Pons (tissue), 1 donor: ENCODE results near the gene MEMO1.
"Not testable (repeated sequence)": the region's sequence is repeated elsewhere in the genome, so short reads cannot be mapped to it uniquely, and the experiment has no call there.

Experiments
- DNase-seq: peaks from one replicate; pipeline ENCODE4 v3.0.0-alpha.2; 2016; ENCODE audit warnings: low spot score

Gene MEMO1

GRCh38 chr2:32010670-32011484, at the start of gene MEMO1:
Gene MEMO1 (minus strand): TSS chr2:32011008. CDS start chr2:32010247, 761 bp downstream.
- DNase-seq, result peak; percentile 91

- DNase-seq, result no peak
Observed at GRCh38 chr2:32060266-32060665, 49.5 kb upstream of the MEMO1 start.

- no peak for DNase-seq
Observed at GRCh38 chr2:32058130-32058529, 47.3 kb upstream of the MEMO1 start.

- DNase-seq, result not testable (repeated sequence)
Observed at GRCh38 chr2:32054583-32054982, 43.8 kb upstream of the MEMO1 start.

- DNase-seq, result no peak
Observed at GRCh38 chr2:32051836-32052439, 41.1 kb upstream of the MEMO1 start.

- no peak for DNase-seq
Observed at GRCh38 chr2:32043561-32043960, 32.8 kb upstream of the MEMO1 start.

- peak; percentile 92 for DNase-seq
Observed at GRCh38 chr2:32039447-32040219, 28.8 kb upstream of the MEMO1 start, which contains the start of gene DPY30. Gene DPY30 (minus strand): TSS chr2:32039805. CDS start chr2:32039456, 349 bp downstream.

- not testable (repeated sequence) for DNase-seq
Observed at GRCh38 chr2:32034198-32034887, 23.5 kb upstream of the MEMO1 start.

GRCh38 chr2:32018789-32019482, 8.1 kb upstream of the MEMO1 start:
- DNase-seq, result not testable (repeated sequence)

- peak; percentile 64 for DNase-seq
Observed at GRCh38 chr2:32012872-32013271, 2.1 kb upstream of the MEMO1 start.

- no peak for DNase-seq
Observed at GRCh38 chr2:32011485-32011960, 715 bp upstream of the MEMO1 start.

- DNase-seq, result peak; percentile 7
Observed at GRCh38 chr2:32010280-32010669, 533 bp downstream of the MEMO1 start.

GRCh38 chr2:32009516-32010256, 1.1 kb downstream of the MEMO1 start:
- no peak for DNase-seq

GRCh38 chr2:32008805-32009515, 1.8 kb downstream of the MEMO1 start:
- peak; percentile 27 for DNase-seq

GRCh38 chr2:32007121-32007391, 3.8 kb downstream of the MEMO1 start:
- DNase-seq, result no peak

- DNase-seq, result no peak
Observed at GRCh38 chr2:32005371-32005976, 5.3 kb downstream of the MEMO1 start.

GRCh38 chr2:32003791-32004190, 7.0 kb downstream of the MEMO1 start:
- DNase-seq, result no peak

GRCh38 chr2:32002406-32002805, 8.4 kb downstream of the MEMO1 start:
- no peak for DNase-seq

- DNase-seq, result no peak
Observed at GRCh38 chr2:31999438-31999837, 11.4 kb downstream of the MEMO1 start.
